GM20000 (cell line): ENCODE measurements around the gene BRIP1.

Experiments used
- DNase-seq: peaks from one replicate; pipeline ENCODE4 v3.0.0; 2012; ENCODE audit warnings: low spot score
- CTCF ChIP-seq: IDR thresholded peaks from 2 replicates; pipeline ENCODE4 v1.5.1; 2012; ENCODE audit warnings: mild to moderate bottlenecking, control low read depth; ENCODE audit errors: extremely low read depth, missing control alignments

BRIP1 gene

GRCh38 chr17:61856035-61856434 is 7.3 kb downstream of the BRIP1 start:
- TF ChIP-seq CTCF = no peak
- no peak for DNase-seq

GRCh38 chr17:61852857-61853256 is 10.5 kb downstream of the BRIP1 start:
- DNase-seq = no peak
- TF ChIP-seq CTCF = no peak

- TF ChIP-seq CTCF = no peak
- no peak for DNase-seq
These were observed 13.7 kb downstream of the BRIP1 start for GRCh38 chr17:61849674-61850073.

GRCh38 chr17:61848896-61849295 is 14.4 kb downstream of the BRIP1 start:
- no peak for DNase-seq
- TF ChIP-seq CTCF = no peak

- no peak for DNase-seq
- TF ChIP-seq CTCF = no peak
These were observed 15.1 kb downstream of the BRIP1 start for GRCh38 chr17:61848247-61848646.

GRCh38 chr17:61847659-61848058 is 15.7 kb downstream of the BRIP1 start:
- no peak for TF ChIP-seq CTCF
- no peak for DNase-seq

- DNase-seq = no peak
- TF ChIP-seq CTCF = no peak
These were observed 16.5 kb downstream of the BRIP1 start for GRCh38 chr17:61846761-61847375.
